GM13977 (cell line): ENCODE data around the gene WASF3.

Experiments used
- DNase-seq: peaks from one replicate; pipeline ENCODE4 v3.0.0; 2012; ENCODE audit warnings: low spot score
- CTCF ChIP-seq: IDR thresholded peaks from 2 replicates; pipeline ENCODE4 v1.5.1; 2012; ENCODE audit warnings: mild to moderate bottlenecking, control low read depth; ENCODE audit not compliant: insufficient read depth; ENCODE audit errors: extremely low read depth, missing control alignments
- in situ Hi-C: fragments of 300-500 bp; cut with MboI; formaldehyde crosslinking; loops from one replicate; pipeline ENCODE4 v1.12.0; 2022; ENCODE audit warnings: low sequenced_read_pairs, low pct_unique_long_range_greater_than_20kb, mixed read lengths, inconsistent platforms; ENCODE audit not compliant: unreplicated experiment

The WASF3 gene

GRCh38 chr13:26688980-26689379 is 131.5 kb downstream of the WASF3 start:
- no peak for TF ChIP-seq CTCF
- in situ Hi-C loops = loop anchor here (25.0 kb wide), 1 partner anchor 502 kb away; no protein-coding TSS in a partner anchor
- no peak for DNase-seq

- DNase-seq = no peak
- in situ Hi-C loops = loop anchor here (25.0 kb wide), 1 partner anchor 507 kb away; no protein-coding TSS in a partner anchor
- TF ChIP-seq CTCF = no peak
These were observed 136.4 kb downstream of the WASF3 start for GRCh38 chr13:26693749-26694463.

GRCh38 chr13:26694609-26695359 is 137.3 kb downstream of the WASF3 start:
- no peak for DNase-seq
- in situ Hi-C loops = loop anchor here (25.0 kb wide), 1 partner anchor 507 kb away; no protein-coding TSS in a partner anchor
- no peak for TF ChIP-seq CTCF

- no peak for DNase-seq
- no peak for TF ChIP-seq CTCF
- in situ Hi-C loops = loop anchor here (25.0 kb wide), 1 partner anchor 508 kb away; no protein-coding TSS in a partner anchor
These were observed 137.8 kb downstream of the WASF3 start for GRCh38 chr13:26695360-26695705.

DNA sequence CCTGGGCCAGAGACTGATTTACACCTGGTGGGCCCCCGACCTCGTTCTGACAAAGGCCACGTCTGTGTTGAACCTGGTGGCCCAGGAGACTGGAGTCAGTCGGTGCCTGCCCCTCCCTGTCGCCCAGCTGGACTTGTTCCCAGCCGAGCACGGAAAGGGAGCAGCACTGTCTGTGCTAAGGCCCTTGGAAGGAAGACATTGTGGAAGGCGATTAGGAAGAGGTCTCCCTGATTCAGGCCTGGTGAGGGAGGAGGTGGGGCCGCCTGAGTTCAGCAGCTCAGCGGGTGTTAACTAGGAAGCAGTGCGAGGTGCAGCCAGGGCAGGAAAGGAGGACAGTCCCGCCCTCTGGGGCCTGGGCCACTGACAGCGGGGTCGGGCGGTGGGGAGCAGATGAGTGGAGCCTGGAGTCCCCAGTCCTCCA is 138.4 kb downstream of the WASF3 start:
- DNase-seq = no peak
- no peak for TF ChIP-seq CTCF
- in situ Hi-C loops = loop anchor here (25.0 kb wide), 1 partner anchor 509 kb away; no protein-coding TSS in a partner anchor

DNA sequence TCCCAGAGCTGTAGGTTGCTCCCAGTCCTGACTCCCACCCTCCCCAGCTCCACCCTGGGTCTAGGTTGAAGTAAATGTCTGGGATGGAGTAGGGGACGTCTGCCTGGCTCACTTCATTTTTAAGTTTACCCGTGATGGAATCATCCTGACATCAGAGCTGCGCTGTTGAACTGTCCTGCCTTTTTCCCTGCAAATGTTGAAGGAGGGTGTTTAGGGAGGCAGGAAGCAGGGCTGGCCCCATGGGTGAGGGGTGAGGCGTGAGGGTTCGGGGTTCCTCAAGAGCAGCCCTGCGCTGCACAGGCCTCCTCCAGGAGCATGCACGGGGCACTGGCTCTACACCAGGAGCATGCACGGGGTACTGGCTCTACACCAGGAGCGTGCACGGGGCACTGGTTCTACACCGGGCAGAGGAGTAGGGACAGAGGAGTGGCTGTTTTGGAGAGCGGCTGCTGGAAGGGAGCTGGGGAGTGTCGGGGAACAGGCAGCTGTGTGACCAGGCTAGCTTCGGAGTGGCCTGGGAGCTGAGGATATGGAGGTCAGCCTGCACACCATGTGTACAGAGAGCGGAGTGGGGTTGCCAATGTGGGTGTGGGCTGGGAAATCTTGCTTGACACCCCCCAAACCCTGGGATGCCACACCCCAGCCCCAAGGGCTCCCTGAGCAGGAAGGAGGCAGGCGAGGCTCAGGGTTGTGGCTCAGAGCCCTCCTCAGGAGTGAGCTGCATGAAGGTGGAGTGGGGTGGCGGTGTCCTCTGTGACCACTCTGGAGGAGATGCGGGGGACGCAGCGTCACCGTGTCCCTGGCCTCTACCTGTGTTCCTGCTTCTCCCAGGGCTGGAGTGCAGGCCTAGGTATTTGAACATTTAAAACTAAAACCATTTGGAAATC is 139.8 kb downstream of the WASF3 start:
- TF ChIP-seq CTCF = no peak
- in situ Hi-C loops = loop anchor here (25.0 kb wide), 1 partner anchor 510 kb away; no protein-coding TSS in a partner anchor
- DNase-seq = no peak
